Kidney (tissue), 14 donors: ENCODE measurements around the gene GIPC1. TPM values are rescaled to one million over a fixed set of nuclear protein-coding genes. Genes with fewer than 3 reads are reported as not detected.

Experiments used
- DNase-seq, 5 donors: peaks; one replicate each; pipeline ENCODE4 v3.0.0-alpha.2; 2013 to 2020
- FAIRE-seq: peaks from 2 replicates; lab custom pipeline; 2012; peaks lifted over from hg19 to GRCh38; lab: Jason Lieb, UNC
- H3K27ac ChIP-seq, 2 donors: one replicate each; pipeline ENCODE4 v1.7.0; 2013; ENCODE audit warnings: low read depth in 2 of 2, low read length in 2 of 2, inconsistent platforms in 1 of 2
- H3K27me3 ChIP-seq: one replicate; pipeline ENCODE4 v1.7.1; 2013; ENCODE audit warnings: low read length, inconsistent platforms; ENCODE audit not compliant: control insufficient read depth, insufficient read depth
- H3K36me3 ChIP-seq, 3 donors: one replicate each; pipeline versions ENCODE4 v1.7.0 to v1.7.1; 2013; ENCODE audit warnings: low read length in 3 of 3, control low read depth in 1 of 3, inconsistent platforms in 1 of 3; ENCODE audit not compliant: insufficient read depth in 3 of 3, control insufficient read depth in 2 of 3
- H3K4me1 ChIP-seq, 3 donors: one replicate each; pipeline versions ENCODE4 v1.7.0 to v1.7.1; 2013; ENCODE audit warnings: low read length in 3 of 3, inconsistent platforms in 1 of 3, low read depth in 1 of 3; ENCODE audit not compliant: control insufficient read depth in 2 of 3, insufficient read depth in 2 of 3
- H3K4me3 ChIP-seq, 3 donors: one replicate each; pipeline versions ENCODE4 v1.7.0 to v1.8.1; 2013; ENCODE audit warnings: low read length in 3 of 3, control low read depth in 1 of 3, inconsistent platforms in 1 of 3
- H3K9ac ChIP-seq, 3 donors: one replicate each; pipeline versions ENCODE4 v1.7.0 to v1.7.1; 2013; ENCODE audit warnings: low read length in 3 of 3, control low read depth in 1 of 3, inconsistent platforms in 1 of 3
- H3K9me3 ChIP-seq, 3 donors: one replicate each; pipeline versions ENCODE4 v1.7.0 to v1.7.1; 2013; ENCODE audit warnings: low read length in 3 of 3, control low read depth in 1 of 3, inconsistent platforms in 1 of 3; ENCODE audit not compliant: control insufficient read depth in 2 of 3, insufficient read depth in 1 of 3
- CTCF ChIP-seq: IDR thresholded peaks from 3 replicates; pipeline ENCODE4 v1.5.1; 2012; ENCODE audit warnings: mild to moderate bottlenecking, moderate library complexity, borderline replicate concordance; ENCODE audit not compliant: insufficient read depth; ENCODE audit errors: extremely low read depth
- intact Hi-C: fragments of 100-400 bp; cut with DNase I; formaldehyde crosslinking; loops from one replicate; pipeline ENCODE4 v1.11.1; 2022
- polyA plus RNA-seq: library from polyadenylated mRNA; stranded (reverse); fragments of 350-450 nt; fragmentation: Illumina TruSeq; extraction: RNeasy Lipid Tissue Mini Kit (QIAGEN cat#74804); gene quantifications from one replicate; pipeline ENCODE4 v1.2.3, GENCODE V29; 2014; ENCODE audit warnings: low read depth, low replicate concordance; ENCODE audit not compliant: insufficient read depth
- total RNA-seq: library from RNA; stranded (reverse); fragmentation: NEBNext Ultra II Directional; extraction: Animal tissue kit (Norgen Biotek cat#: 25700); gene quantifications from one replicate; pipeline ENCODE4 v1.2.1, GENCODE V29; 2021
- donor health status: control.
- donor health status: control.
- donor health status: control.
- donor health status: control.
- donor health status: control.
- donor health status: DM: yes; HTN: yes; CAD: no.
- donor health status: Normal renal cell carcinoma (clear cell type).

Gene GIPC1
- total and polyA plus RNA-seq, 2 donors from 2014 or later = 94.6 to 137 TPM

DNA sequence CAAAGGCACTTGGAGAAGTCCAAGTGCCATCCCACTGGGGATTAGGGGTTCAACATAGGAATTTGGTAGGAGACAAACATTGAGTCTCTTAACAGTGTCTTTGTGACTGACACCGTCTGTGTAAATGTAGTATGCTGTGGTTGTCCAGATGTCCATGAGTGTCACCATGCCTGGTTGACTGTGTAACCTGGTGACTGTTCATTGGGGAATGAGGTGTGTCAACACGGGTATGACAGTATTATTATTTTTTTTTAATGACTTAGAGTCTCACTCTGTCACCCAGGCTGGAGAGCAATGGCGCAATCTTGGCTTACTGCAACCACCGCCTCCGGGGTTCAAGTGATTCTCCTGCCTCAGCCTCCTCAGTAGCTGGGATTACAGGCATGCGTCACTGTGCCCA lies 46.6 kb downstream of the GIPC1 start:
- Histone ChIP-seq H3K4me3 (no peak overlapping the region), H3K4me1 (no peaks in the 10 kb centered on the region), H3K9ac (no peak overlapping the region), H3K9me3 (no peaks in the 10 kb centered on the region), H3K27ac (no peak overlapping the region), H3K36me3 (peaks cover 6 to 36% (median 26%) of the 10 kb centered on the region in 3 donors), H3K27me3 (no peaks in the 10 kb centered on the region)
- DNase-seq = no peak
- intact Hi-C loops = no loop called here
- no peak for FAIRE-seq
- TF ChIP-seq CTCF = no peak

- Histone ChIP-seq H3K9ac (no peak overlapping the region), H3K27me3 (no peaks in the 10 kb centered on the region), H3K4me3 (no peak overlapping the region), H3K9me3 (no peaks in the 10 kb centered on the region), H3K36me3 (peaks cover 18 to 52% (median 43%) of the 10 kb centered on the region in 3 donors), H3K4me1 (no peaks in the 10 kb centered on the region), H3K27ac (no peak overlapping the region)
- FAIRE-seq (no peak), DNase-seq (no peak)
- intact Hi-C loops = no loop called here
- TF ChIP-seq CTCF = no peak
These were observed 49.4 kb downstream of the GIPC1 start for GRCh38 chr19:14446336-14447036.

DNA sequence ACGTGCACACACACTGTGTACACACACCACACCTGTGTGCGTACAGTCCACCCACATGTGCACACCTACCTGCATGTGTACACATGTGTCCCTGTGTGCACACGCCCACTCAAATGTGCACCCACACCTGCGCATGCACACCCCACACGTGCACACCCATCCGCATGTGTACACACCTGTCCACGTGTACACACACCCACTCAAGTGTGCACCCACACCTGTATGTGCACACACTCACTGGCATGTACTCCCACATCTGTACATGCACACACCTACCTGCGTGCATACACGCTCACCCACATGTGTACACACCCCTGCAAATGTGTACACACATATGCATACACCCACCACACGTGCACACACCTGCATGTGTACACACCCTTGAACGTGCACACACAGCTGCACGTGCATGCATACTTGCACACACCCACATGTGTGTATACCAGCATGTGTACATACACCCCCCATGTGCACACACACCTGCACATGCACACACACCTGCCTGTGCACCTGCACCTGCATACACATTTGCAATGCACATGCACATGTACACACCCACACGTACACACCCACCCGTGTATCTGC lies 52.2 kb downstream of the GIPC1 start:
- H3K4me3 ChIP-seq = peak overlapping the region in 1 of 3 donors; percentile 16
- peaks cover 18 to 41% (median 36%) of the 10 kb centered on the region in 3 donors for H3K36me3 ChIP-seq
- no peak for TF ChIP-seq CTCF
- no peaks in the 10 kb centered on the region for H3K27me3 ChIP-seq
- peaks cover 0 to 11% (median 0%) of the 10 kb centered on the region in 3 donors for H3K4me1 ChIP-seq
- FAIRE-seq (no peak), DNase-seq (no peak)
- H3K9ac ChIP-seq = no peak overlapping the region
- no peak overlapping the region for H3K27ac ChIP-seq
- no peaks in the 10 kb centered on the region for H3K9me3 ChIP-seq
- intact Hi-C loops = no loop called here
